Stimulated activated naive CD8-positive, alpha-beta T cell treated with anti-CD3 and anti-CD28 coated beads, Interleukin-15, Interleukin-2, amounts not matched to agents 100 U/mL and 50 U/mL, for 24 hours (primary cell): ENCODE measurements around the gene IPO11.

Experiments
- ATAC-seq: fragments of 150-1000 bp; cut with Tn5 transposase; one replicate; pipeline ENCODE4 v1.10.0; 2021
- DNase-seq: peaks from one replicate; pipeline ENCODE4 v3.0.0; 2021

Gene IPO11

DNA sequence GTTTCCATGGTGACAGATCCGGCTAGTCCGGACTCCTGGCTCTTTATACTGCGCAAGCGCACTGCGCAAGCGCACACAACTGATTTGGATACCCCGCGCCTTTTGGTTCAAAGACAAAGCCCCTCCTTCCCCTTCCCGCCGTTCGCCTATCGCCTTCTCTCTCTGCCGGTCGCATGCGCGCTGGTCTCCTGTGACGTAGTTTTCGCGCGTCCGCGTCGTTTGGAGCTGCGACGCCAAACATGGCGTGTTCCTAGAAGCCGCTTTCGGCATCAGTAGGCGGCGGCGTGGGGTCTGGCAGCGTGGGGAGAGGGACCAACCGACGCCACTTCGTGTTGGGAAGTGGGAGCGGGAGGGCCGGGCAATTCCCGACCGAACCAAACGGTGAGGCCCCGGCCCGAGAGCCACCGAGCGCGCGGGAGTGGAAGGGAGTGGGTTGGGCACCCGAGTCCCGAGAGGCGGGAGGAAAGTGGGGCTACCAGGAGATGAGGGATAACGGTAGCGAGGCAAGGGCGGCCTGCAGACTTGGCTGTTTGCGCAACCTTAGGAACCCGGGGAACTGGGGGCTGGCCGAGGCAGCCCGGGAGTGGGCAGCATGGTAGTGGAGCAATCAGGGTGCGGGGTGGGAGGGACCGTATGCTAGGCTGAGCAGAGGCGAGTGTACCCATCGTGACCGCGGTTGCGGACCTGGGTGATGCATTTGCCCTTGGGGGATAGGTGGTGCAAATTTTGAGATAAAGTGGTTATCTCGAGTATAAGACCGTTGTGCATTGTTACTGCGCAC lies at the start of gene IPO11:
IPO11 (plus strand) TSS at position 215 of the 781 bp plus-strand sequence. CDS start 24,517 bp downstream, outside the sequence.
- ATAC-seq (peak; percentile 93), DNase-seq (peak; percentile 99)

DNA sequence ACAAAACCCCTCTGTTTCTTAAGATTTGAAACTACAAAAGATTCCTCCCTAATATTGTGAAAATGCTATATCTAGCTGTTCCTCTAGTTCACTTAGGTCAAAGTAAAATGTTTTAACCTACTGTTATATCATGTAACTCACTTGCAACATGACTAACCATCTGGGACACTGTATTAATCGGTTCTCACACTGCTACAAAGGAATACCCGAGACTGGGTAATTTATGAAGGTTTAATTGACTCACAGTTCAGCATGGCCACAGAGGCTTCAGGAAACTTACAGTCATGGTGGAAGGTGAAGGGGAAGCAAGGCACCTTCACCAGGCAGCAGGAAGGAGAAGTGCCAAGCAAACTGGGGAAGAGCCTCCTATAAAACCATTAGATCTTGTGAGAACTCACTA lies 43.5 kb upstream of the IPO11 start:
- DNase-seq (no peak), ATAC-seq (peak; percentile 81)

DNA sequence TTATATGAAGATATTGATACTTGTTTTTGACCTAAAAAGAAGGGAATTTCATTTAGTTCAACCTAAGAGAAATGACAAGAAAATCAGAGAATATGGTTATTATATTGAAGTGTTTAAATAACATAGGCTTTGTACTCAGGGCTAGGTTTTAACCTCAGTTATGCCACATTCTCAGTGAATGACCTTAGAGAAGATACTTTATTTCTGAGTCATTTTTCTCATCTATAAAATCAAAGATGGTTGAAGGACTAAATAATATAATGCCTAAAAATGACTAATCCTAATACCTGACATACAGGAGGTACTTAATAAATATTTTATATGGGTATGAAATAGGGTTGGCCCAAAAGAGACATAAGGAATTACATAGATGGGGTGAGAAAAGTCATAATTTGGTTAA lies 41.2 kb upstream of the IPO11 start:
- no peak for DNase-seq
- no peak for ATAC-seq

DNA sequence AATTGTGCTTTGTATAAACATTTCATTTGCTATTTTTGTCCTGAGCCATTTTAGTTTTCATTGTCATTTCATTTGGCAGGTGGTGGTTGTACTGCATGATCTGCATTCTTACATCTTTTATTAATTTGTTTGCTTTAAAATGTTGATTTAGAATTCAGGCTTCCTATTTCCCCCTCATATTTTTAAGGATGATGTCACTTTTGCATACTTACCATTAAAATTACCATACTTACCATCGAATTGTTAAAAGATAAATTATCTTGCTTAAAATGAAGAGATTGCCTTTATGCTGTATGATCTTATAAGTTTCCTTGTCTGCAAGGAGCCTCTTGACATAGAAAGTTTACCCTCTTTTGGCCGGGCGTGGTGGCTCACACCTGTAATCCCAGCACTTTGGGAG lies 40.0 kb upstream of the IPO11 start:
- no peak for ATAC-seq
- no peak for DNase-seq

DNA sequence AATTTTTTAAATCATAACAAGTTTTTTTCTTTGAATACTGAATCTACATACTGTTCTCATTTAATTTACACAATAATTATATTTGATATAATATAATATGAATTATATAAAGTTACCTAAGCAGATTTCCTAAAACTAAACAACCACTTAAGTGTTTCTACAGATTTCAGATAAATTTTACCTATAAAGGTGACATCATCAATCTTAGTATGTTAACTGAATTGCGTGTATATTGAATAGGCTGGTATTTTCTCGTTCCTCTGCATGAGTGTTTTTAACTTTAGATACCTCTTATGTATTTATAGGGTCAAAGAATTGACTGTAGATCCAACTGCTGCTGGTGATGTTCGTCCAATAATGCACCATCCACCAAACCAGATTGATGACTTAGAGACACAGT lies 39.2 kb upstream of the IPO11 start:
- peak; percentile 14 for ATAC-seq

DNA sequence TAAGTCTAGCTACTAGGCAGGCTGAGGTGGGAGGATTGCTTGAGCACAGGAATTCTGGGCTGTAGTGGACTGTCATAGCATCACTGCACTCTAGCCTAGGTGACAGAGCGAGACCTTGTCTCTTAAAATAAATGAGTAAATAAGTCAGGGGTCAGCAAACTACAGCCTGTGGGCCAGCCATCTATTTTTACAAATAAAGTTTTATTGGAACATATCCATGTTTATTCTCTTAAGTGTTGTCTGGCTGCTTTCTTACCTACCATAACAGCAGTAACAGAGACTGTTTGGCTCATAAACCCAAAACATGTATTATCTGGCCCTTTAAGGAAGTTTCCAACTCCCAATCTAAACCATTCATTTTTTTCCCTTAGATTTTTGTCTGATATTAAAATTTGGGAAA lies 38.5 kb upstream of the IPO11 start:
- no peak for DNase-seq
- ATAC-seq = no peak

More for the DNA sequence above, 39.2 kb upstream of the IPO11 start:
- no peak for DNase-seq

DNA sequence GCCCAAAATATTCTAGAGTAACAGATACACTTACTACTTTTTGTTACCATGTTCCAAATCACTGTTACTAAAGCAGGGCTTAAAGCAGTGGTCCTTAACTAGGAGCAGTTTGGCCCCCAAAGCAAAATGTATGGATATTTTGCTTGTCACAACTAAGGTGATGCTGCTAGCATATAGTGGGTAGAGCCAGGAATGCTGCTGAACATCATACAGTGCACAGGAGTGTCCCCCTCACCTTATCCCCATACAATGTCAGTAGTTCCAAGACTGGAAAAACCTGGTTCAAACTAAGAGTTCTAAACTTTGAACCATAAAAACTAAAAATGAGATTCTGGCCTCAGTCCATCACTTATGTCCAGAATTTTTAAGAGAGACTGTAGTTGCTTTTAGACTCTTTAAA lies 36.9 kb upstream of the IPO11 start:
- no peak for ATAC-seq
- DNase-seq = no peak

DNA sequence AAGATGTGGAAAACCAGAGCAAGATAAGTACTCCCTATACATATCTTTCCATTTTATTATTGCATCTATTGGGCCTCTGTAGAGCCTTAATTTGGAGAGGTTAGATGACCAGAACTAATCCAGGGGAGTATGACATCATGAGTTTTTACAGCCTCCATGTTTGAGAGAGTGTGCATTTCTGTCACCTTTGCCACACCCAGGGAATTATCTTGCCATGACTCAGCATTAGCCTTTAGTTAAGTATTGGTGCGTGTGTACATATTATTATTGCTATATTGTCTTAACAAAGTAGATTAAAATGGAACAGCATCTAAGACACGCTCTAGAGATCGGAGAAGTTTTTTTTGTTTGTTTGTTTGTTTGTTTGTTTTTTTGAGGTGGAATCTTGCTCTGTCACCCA lies 36.5 kb upstream of the IPO11 start:
- no peak for DNase-seq
- ATAC-seq = no peak

DNA sequence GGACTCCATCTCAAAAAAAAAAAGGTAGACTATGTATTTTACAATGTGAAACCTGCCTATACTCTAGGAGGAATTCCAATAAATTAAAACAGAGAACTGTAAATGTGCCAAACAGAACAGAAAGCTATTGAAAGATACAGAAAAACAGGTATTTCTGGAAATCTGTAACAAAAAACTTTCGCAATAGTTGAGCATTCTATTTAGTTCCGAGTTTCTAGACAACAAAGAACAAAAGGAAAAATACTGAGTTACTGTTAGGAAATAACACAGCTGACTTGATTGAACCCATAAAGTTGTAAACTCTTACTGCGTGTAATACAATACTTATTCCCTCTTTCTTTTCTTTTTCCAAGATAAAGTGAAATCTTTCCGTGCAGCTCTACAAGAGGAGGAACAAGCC lies 27.4 kb upstream of the IPO11 start:
- ATAC-seq (no peak), DNase-seq (no peak)

DNA sequence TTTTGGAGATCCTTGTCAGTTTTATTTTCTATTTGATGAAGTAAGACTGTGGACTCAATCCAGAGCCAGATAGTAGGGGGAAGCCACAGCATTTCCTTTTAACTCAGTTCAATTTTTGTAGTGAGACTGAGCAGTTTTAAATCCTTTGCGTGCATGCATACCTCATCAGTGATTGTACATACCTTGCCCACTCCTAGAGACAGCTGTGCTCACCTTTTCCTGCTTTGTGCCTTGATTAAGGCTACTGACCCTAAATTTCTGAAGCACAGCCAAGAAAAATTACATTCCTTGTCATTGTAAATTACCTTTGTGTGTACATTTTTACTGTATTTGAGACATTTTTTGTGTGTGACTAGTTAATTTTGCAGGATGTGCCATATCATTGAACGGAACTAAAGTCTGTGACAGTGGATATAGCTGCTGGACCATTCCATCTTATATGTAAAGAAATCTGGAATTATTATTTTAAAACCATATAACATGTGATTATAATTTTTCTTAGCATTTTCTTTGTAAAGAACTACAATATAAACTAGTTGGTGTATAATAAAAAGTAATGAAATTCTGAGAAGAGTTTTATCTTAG lies 26.7 kb upstream of the IPO11 start:
- no peak for ATAC-seq
- DNase-seq = no peak

DNA sequence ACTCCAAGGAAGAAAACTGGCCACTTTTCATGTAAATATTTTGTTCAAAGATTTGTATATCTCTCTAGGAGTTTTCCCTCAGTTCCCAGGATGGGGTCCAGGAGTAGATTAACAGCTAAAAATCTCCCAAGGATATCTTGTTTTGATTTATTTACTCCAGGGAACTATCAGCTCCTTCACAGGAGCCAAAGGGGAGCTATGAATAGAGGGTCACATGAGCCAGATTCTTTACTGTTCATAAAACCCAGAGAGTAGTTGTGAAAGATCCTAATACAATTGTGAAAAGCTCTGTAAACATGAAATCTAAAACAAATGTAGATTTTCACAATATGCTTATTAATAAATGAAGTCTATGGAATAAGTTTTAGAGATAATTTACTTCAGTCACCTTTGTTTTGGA lies 25.7 kb upstream of the IPO11 start:
- DNase-seq (no peak), ATAC-seq (no peak)

DNA sequence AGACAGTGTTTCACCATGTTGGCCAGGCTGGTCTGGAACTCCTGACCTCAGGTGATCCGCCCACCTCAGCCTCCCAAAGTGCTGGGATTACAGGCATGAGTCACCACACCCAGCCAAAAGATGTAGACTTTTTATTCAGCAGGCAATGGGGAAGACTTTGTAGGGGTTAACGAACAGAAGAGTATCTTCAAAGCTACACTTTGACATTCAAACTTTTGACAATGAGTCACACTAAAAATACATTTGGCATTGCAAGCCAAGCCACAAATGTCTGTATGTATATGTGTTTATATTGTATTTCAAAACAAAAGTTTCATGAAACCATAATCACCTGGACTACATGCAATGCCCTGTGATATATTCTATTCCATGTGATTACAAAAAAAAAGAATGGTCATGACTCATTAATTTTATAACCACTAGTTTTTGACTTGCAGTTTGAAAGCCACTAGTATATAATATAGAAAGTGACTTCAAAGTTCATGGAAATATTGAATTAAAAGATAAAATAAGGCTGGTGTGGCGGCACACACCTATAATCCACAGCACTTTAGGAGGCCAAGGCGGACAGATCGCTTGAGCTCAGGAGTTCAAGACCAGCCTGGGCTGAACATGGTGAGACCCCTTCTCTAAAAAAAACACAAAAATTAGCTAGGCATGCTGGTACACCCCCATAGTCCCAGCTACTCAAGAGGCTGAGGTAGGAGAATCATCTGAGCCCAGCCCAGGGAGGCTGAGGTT lies 17.2 kb upstream of the IPO11 start:
- ATAC-seq = peak; percentile 88
- DNase-seq = peak; percentile 37

DNA sequence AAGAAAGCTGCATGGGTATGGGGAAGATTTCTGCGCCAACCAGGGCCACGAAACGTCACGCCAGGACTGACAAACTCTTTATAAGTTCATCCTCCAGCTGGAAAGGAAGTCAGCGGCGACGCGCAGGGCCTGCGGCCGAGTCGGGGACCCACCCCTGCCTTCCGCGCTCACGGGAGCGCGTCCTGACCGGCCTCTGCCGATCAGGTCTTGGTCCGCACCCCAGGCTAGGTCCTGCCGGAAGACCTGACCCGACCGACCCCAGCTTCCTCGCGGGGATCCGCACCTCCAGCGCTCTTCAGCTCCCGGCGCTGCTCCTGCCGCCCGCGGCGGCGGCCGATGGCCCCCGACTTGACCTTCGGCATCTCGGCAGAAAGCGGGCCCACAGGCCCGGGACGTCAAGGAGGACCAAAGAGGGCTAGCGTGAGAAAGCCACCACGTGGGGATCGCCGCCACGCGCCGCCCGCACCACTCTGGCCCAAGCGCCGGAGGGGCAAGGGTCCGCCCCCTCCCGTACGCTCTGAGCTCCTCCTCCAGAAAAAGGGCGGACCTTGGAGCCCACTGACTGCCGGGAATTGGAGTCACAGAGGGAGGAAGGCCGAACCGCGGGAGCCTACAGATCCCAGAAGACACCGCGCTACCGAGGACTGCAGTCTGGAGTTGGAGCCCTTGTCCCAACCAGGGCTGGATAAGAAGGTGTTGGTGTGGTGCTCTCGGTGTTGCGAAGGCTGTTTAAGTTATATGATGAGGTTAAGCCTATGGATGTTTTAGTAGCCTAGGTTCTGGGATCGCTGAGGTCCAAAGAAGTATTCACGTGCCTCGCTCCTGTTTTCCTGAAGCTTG lies 8.9 kb upstream of the IPO11 start, which contains the start of gene DIMT1:
DIMT1 (minus strand) TSS at position 495 of the 840 bp plus-strand sequence; CDS start at position 362, 133 bp downstream.
- ATAC-seq = peak; percentile 99

DNA sequence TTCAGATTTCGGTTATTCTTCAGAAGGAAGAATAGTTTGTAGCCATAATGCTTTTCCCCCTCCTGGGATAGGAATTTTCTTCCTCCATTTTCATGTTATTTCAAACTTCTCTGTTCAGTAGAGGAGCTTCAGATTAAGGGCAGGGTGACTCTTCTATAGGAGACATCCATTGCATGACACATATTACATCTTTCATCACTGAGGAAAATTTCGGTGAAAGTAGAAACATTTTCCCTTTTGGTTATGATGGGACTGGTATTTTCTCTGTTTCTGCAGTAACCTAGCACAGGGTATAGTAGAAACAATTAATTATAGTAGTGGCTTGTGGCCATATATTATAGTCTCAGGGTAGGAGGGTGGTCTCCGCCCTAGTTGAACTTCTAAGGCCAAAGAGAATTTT lies 1.1 kb downstream of the IPO11 start:
- ATAC-seq (no peak), DNase-seq (no peak)

More for the DNA sequence above, 8.9 kb upstream of the IPO11 start, which contains the start of gene DIMT1:
- DNase-seq = peak; percentile 93

DNA sequence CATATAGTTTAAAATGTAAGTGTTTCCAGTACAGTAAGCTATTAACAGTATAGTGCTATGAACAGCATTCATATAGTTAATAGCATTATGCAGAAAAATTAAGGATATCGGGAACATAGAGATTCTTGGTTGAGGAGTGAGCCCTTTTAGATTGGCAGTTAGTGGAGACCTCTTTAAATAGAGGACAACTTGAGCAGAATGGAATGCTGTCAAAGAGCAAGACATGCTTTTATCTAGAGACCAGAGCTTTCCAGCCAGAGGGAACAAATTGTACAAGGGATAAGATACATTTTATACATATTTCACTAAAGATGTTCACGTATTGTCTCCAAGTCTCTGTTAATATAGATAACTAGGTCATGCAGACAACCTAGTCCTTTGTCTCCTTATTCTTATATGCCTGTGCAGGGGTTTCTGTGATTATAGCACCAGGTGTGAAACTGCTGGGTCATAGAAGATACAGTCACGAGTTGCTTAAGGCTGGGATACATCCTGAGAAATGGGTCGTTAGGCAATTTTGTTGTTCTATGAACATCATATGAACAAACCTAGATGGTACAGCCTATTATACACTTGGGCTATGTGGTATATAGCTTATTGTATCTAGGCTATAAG lies 6.0 kb downstream of the IPO11 start:
- DNase-seq = no peak
- no peak for ATAC-seq

DNA sequence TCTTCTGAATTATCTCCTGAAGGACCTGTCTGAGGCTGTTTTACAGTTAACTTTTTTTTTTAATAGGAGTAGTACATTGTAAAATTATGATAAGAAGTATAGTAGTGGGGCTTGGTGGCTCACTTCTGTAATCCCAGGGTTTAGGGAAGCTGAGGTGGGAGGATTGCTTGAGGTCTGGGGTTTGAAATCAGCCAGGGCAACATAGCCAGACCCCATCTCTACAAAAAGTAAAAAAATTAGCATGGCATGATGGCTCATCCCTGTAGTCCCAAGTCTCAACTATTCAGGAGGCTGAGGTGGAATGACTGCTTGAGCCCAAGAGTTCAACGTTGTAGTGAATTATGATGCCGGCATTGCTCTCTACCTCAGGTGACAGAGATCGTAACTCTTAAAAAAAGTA lies 7.0 kb downstream of the IPO11 start:
- ATAC-seq (no peak), DNase-seq (no peak)

DNA sequence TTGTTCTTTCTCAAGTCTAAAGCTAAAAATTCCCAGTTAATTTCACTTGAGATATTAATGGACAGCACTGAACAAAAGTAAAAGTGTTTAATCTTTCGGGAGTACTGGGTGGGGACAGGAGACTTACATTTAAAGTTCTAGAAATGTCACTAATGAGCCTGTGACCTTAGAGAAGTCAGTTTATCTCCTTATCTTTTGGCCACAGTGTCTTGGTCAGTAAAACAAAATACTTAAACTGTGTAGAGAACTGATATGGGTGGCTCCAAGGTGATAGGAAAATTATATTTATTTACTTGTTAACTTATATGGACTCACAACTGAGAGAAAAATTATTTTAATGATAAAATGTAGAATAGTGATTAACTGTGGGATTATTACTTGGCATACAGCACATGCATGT lies 8.9 kb downstream of the IPO11 start:
- ATAC-seq (no peak), DNase-seq (no peak)

DNA sequence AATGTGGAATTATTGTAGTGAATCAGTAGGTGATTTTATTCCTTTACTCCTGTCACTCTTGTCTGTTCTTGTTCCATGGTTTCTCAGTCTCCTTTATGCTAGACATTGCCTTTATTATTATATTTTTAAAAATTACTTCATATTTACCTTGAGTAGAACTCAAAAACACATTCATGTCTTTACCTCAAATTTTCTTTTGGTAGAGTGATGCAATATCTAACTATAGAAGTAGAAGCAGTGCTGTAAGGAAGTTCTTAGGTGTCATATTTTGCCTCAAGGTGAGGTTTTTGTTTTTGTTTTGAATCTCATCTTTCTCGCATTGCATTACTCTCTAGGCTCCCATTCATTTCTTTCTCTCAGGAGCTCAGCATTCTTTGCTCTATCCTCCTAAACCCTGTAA lies 12.2 kb downstream of the IPO11 start:
- DNase-seq (no peak), ATAC-seq (no peak)

DNA sequence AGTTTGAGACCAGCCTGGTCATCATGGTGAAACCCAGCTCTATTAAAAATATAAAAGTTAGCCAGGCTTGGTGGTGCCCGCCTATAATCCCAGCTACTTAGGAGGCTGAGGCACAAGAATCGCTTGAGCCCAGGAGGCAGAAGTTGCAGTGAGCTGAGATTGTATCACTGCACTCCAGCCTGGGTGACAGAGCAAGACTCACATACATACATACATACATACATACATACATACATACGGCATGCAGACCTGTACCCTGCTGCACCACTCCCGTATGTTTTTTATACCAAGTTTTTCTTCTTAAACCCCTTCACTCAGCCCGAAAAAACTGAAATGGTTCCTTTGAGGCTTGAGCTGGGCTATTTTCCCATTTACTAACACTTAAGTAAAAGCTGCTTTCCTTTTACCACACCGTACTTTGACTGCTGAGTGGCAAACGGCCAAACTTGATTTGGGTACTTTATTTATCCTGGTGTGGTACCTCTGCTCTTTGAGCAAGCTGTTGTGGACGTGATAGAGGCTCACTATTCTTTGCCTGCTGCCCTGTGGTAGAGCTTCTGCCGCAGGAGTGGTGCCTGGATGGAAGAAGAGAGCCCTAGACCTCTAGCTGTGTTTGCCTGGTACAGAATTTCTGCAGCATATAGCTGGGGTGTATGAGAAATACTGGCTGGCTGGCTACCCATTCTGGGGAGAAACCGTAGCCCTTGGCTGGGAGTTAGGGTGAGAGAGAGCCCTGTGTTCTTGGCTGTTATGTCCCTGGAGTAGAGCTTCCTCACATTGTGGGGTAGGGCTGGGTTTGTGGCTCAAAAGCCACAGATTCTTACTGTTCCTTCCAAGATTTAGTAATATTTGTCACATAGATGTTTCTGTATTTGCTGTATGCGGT lies 19.4 kb downstream of the IPO11 start:
- ATAC-seq = no peak
- no peak for DNase-seq

DNA sequence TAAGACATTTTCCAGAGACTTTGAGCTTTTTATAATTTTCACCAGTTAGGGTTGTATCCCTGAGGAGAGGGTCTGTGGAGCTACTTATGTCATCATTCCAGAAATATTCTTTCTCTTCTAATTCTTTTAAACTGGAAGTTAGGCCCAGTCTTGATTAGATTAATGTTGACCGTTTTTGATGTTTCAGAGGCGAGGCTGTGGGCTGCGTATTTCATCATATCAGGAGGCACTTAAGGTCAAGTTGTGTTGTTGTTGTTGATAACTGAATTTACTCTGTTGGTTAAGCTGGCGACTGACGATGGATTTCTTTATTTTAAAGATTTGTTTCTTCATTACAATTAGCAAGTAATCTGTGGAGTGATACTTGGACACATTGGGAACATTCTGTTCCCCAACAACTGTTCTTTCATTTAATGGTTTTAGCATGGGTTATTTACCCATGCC lies 20.1 kb downstream of the IPO11 start:
- DNase-seq (no peak), ATAC-seq (no peak)

DNA sequence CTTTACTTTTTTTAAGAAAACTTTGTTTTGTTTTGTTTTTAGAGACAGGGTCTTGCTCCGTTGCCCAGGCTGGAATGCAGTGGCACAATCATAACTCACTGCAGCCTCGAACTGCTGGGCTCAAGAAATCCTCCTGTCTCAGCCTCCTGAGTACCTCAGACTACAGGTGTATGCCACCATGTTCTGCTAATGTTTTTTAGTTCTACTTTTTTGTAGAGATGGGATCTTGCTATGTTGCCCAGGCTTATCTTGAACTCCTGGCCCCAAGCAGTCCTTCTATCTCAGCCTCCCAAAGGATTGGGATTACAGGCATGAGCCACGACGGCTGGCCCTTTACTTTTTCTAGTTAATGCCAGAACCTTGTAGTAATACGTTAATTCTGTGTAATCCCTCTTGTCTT lies 36.0 kb downstream of the IPO11 start:
- no peak for ATAC-seq

More for the DNA sequence above, 36.0 kb downstream of the IPO11 start:
- DNase-seq = no peak
